DMS114 treated with DMSO at 0.1 percent for 48 hours (cell line): ENCODE measurements around the gene HNF1B.

Experiments
- DNase-seq: peaks from one replicate; lab custom pipeline; 2025; ENCODE audit not compliant: unreplicated experiment; lab: John Stamatoyannopoulos, UW

Gene HNF1B

DNA sequence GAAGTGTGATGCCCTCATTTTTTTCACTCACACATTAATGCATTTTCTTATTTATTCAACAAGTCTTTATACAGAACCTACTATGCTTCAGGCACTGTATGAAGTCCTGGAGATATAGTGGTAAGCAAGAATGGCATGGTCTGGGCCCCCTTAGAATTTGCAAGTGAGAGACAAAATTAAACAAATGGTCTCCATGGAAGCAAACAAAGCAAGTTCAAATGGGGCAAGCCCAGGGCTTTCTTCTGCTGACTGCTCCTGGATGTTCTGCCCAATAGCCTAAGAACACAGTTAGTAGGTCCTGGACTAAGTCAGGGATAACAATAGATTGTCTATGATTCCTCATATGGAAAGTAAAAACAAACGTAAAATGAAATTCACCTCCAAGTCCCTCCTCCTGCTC, 70.3 kb downstream of the HNF1B start:
- DNase-seq, result no peak

GRCh38 chr17:37673386-37673785, 71.5 kb downstream of the HNF1B start:
- DNase-seq, result no peak

- DNase-seq, result no peak
These were observed 72.2 kb downstream of the HNF1B start for GRCh38 chr17:37672548-37673078.

DNA sequence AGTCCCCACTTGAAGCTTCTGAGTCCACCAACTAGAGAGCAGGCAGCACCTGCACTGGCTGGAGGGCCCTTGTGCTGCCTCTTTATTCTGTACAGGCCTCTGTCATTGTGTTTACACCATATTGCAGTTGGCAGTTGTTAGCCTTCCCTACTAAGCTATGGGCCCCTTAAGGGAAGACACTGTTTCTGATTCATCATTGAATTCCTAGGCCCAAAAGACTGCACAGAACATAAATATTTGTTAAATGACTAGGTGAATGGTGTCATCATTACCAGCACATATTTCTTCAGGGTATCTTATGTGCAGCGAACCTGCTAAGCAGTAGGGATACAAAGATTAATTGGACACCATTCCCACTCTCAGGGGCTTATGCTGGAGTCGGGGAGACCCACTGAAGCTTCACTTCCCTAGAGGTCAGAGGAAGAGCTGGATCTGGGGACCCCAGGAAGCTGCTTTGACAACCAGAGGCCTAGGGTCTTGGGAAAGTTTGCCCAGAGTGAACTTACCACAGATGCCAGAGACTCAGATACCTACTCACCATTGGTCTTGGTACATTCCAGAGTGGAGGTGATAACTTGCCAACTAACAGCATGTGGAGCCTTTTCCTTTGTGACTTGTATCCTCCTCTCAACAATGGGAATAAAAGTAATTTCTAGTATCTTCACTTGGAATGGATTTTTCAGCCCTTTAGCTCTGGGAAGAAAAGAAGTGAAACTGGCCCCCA, 72.9 kb downstream of the HNF1B start:
- no peak for DNase-seq

DNA sequence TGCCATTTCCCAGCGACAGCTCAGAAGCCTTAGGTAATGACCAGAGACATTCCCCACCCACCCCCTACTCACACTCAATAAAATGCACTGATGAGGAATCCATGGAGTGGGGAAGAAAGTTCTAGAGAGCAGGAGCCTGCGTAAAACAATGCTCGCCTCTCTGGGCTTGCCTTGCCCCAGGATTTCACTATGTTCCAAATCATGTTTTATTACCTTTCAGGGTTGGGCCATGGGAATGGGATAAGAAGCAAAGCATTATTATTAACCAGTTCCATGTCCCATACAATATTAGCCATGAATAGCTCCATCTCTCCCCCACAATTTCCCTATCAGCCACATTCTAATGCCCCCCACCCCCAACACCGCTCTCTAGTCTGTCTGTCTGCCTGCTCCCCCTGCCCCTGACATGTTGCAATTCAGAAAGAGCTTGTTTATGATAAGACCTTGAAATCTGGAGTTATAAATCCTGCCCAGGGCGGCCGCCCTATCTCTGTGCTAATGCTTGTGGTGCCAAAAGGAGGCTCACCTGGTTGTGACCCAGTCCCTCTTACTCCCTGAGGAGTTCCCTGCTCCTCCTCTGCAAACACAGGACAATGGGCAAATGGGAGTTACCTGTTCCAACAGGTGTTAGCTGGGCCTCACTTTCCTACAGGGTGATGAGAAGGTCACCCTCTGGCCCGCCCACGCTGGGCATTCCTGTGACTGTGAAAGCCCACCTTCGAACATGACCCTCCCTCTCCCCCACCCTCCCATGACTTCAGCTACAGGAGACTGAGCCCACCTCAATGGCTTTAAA, 73.6 kb downstream of the HNF1B start:
- DNase-seq, result no peak

- no peak for DNase-seq
These were observed 77.8 kb downstream of the HNF1B start for GRCh38 chr17:37667039-37667438.

DNA sequence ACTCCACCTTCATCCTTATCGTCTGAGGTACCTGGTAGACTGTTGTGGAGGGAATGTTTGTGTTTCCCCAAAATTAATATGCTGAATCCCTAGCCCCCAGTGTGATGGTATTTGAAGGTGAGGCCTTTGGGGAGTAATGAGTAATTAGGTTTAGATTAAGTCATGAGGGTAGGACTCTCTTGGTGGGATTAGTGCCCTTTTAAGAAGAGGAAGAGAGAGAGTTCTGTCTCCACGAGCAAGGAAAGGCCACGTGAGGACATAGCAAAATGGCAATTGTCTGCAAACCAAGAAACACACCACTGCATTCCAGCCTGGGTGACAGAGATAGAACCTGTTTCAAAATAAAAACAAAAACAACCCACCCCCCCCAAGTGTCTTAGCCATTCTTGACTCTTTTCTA, 80.6 kb downstream of the HNF1B start:
- DNase-seq, result no peak

DNA sequence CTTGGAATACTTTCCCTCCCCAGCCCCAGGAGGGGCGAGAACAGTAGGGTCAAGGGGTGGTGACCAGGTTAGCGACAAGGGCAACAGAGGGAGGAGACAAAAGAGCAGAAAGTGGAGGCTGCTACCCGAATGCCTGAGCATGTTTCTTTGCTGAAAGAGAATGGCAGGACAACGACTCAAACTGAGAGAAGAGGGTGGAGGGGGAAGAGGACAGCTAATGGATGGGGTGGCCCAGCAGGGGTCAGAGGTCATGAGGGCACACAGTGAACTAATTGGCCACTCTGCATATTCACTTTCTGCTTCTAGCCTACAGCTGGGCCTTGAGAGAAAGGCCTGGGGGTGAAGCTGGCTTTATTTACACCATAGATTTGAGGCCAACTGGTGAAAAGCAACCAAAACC, 82.5 kb downstream of the HNF1B start:
- DNase-seq, result no peak

- no peak for DNase-seq
These were observed 83.4 kb downstream of the HNF1B start for GRCh38 chr17:37661400-37662014.

- no peak for DNase-seq
These were observed 84.9 kb downstream of the HNF1B start for GRCh38 chr17:37659925-37660324.

DNA sequence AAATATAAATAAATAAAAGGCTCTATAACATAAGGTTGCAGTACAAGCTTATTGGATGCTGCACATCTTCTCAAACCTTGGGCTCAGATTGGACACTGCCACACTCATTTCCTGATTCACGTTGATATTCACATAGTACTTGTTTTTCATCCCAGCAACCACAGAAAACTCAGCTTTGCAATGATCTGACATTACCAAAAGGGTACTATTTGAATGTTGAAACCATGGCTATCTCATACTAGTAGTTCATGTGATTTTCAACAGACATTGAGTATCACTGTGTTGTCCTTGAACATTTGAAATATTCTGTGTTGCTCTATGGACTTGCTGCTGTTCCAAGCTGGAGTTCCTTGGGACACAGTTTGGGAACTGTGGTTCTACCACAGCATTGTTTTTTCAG, 87.7 kb downstream of the HNF1B start:
- no peak for DNase-seq

DNA sequence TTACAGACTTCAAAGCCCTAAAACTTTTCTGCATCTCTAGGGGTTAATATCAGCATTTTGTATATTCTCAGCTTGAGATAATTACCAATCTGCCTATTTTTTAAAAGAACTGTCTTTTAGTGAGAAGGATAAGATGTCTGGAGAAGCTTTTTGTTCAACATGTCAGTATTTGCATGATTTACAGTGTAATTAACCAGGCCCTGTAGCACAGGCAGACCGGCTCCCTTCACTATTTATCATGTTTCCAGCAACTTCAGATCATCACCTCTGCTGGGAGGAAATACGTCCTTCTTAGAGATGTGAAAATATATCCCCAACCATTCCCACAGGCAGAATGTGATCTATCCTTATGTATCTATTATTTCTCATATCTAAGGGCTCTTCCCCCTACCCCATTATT, 93.0 kb downstream of the HNF1B start:
- no peak for DNase-seq

GRCh38 chr17:37650419-37651003, 94.3 kb downstream of the HNF1B start:
- peak; percentile 41 for DNase-seq

- no peak for DNase-seq
These were observed 96.3 kb downstream of the HNF1B start for GRCh38 chr17:37648555-37648954.

DNA sequence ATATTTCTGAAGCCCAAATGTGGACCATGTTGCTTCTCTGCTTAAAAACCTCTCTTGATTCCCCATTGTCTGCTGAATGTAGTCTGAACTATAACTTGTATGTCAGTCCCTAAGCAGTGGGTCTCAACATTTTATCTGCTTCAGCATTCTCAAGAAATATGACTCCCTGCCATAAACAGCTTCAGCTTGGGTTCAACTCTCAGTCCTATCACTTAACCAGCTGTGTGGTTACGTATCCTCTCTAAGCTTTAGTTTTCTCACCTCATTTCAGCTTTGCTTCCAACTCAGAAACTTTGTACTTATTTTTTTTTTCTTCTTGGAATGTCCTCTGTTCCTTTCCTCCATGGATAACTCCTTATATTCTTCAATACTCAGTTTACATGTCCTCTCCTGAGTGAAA, 97.0 kb downstream of the HNF1B start:
- DNase-seq, result no peak

DNA sequence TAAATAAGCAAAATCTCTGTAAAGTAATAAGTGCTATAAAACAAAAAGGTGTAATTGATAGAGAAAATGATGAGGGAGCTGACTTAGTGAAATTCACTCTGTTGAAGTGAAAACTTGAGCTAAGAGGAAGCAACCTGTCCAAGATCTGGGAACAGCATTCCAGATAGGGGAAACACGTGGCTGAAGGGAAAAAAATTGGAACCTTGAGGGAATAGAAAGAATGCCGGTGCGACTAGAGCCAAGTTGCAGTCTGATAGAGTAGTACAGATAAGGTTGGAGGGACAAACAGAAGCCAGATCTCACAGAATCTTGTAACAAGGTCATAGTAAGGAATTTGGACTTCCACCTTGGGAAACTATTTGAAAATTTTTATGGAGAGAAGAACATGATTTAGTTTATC, 101.0 kb downstream of the HNF1B start:
- no peak for DNase-seq

- DNase-seq, result peak; percentile 84
These were observed 101.6 kb downstream of the HNF1B start, which contains the start of gene DDX52 for GRCh38 chr17:37643118-37643766. DDX52 (minus strand) TSS chr17:37643446; CDS start chr17:37643420, 26 bp downstream.

- no peak for DNase-seq
These were observed 102.2 kb downstream of the HNF1B start for GRCh38 chr17:37642681-37643080.

- no peak for DNase-seq
These were observed 104.8 kb downstream of the HNF1B start for GRCh38 chr17:37640015-37640414.

DNA sequence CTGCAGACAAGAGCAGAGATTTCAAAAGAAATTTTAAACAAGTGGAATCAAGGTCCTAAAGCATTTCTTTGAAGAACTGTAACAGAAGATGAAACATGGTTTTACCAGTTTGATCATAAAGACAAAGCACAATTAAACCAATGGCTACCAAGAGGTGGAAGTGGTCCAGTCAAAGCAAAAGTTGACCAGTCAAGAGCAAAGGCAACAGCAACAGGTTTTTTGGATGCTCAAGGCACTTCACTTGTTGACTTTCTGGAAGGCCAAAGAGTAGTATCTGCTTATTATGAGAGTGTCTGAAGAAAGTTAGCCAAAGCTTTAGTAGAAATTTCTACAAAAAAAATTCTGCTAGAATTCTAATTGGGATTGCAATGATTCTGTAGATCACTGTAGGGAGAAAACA, 106.9 kb downstream of the HNF1B start:
- DNase-seq, result no peak
